Erythroblast (primary cell): ENCODE measurements around the gene IFT57.

Experiments
- GATA1 ChIP-seq: IDR thresholded peaks from 2 replicates; pipeline ENCODE4 v1.6.1; 2011; ENCODE audit warnings: low read depth, mild to moderate bottlenecking, control low read depth, low read length, moderate library complexity
- POLR2A ChIP-seq: IDR thresholded peaks from 2 replicates; pipeline ENCODE4 v1.6.1; 2011; ENCODE audit warnings: mild to moderate bottlenecking, low read length

DNA sequence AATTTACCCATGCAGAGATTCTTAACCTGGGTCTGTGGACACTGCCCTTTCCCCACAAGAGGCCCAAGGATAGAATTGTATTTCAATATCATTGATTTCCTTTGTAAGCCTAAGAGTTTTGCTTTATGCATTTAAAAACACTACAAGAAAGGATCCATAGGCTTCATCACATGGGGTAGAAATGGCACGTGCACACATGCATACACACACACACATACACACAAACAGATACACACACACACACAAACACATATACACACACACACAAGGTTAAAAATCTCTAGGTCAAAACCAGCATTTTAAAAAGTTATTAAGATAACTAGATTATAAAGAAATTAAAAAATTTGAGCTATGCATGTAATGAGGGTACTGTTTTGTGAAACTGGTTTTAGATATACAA lies 95.9 kb downstream of the IFT57 start:
- TF ChIP-seq POLR2A (no peak), GATA1 (no peak)
